Activated naive CD8-positive, alpha-beta T cell (primary cell): ENCODE data around the gene ZC2HC1C.
A peak's percentile ranks its signal among the peaks of the same experiment; 100 is the strongest.
"Not testable (repeated sequence)": the region's sequence is repeated elsewhere in the genome, so short reads cannot be mapped to it uniquely, and the experiment has no call there.

Experiments
- H3K27ac Mint-ChIP-seq: one replicate; pipeline ENCODE4 v1.8.0; 2021; ENCODE audit warnings: mixed read lengths
- H3K27me3 Mint-ChIP-seq: one replicate; pipeline ENCODE4 v1.8.0; 2021; ENCODE audit warnings: mixed read lengths
- H3K36me3 Mint-ChIP-seq: one replicate; pipeline ENCODE4 v1.8.0; 2021; ENCODE audit warnings: mixed read lengths
- H3K4me1 Mint-ChIP-seq: one replicate; pipeline ENCODE4 v1.8.0; 2021; ENCODE audit warnings: low read depth, mixed read lengths
- H3K4me3 Mint-ChIP-seq: one replicate; pipeline ENCODE4 v1.8.0; 2021; ENCODE audit warnings: mild to moderate bottlenecking, mixed read lengths
- H3K9me3 Mint-ChIP-seq: one replicate; pipeline ENCODE4 v1.8.0; 2021; ENCODE audit warnings: low read depth, mixed read lengths

ZC2HC1C gene

DNA sequence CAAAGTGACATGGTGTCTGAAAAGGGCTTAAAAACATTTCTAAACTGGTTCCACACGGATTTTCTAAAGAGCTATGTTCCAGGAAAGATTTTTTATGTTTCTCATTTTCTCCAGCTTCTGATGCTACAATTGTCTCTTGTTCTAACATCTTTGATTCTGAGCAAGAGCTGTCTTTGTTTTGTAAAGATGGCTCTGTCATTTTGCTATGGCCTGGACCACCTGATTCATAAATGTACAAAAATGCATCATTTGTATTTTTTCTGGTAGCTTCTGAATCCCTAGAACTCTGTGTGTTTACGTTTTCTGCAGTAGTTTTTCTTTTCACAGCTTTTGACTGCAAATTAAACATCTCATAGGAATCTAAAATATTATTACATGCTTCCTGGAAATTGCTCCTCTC lies 21.3 kb upstream of the ZC2HC1C start:
- H3K4me1 Mint-ChIP-seq = peaks cover 74% of the 10 kb centered on the region
- H3K9me3 Mint-ChIP-seq = no peaks in the 10 kb centered on the region
- no peak overlapping the region for H3K27ac Mint-ChIP-seq
- no peak overlapping the region for H3K4me3 Mint-ChIP-seq
- H3K27me3 Mint-ChIP-seq = no peaks in the 10 kb centered on the region
- peaks cover 29% of the 10 kb centered on the region for H3K36me3 Mint-ChIP-seq

GRCh38 chr14:75049136-75049535 lies 20.3 kb upstream of the ZC2HC1C start:
- Mint-ChIP-seq H3K36me3 (peaks cover 26% of the 10 kb centered on the region), H3K4me1 (peaks cover 68% of the 10 kb centered on the region), H3K9me3 (no peaks in the 10 kb centered on the region), H3K27ac (no peak overlapping the region), H3K27me3 (no peaks in the 10 kb centered on the region), H3K4me3 (no peak overlapping the region)

- Mint-ChIP-seq H3K9me3 (no peaks in the 10 kb centered on the region), H3K27ac (no peak overlapping the region), H3K36me3 (peaks cover 27% of the 10 kb centered on the region), H3K27me3 (no peaks in the 10 kb centered on the region), H3K4me3 (peak overlapping the region; percentile 86), H3K4me1 (peaks cover 62% of the 10 kb centered on the region)
Measured at GRCh38 chr14:75049731-75050201, 19.7 kb upstream of the ZC2HC1C start.

- Mint-ChIP-seq H3K9me3 (no peaks in the 10 kb centered on the region), H3K4me1 (peaks cover 53% of the 10 kb centered on the region), H3K36me3 (peaks cover 30% of the 10 kb centered on the region), H3K27ac (peak within 1 kb of the TSS; percentile 95), H3K27me3 (no peaks in the 10 kb centered on the region), H3K4me3 (peak within 1 kb of the TSS; percentile 92)
Measured at GRCh38 chr14:75050852-75051555, 18.4 kb upstream of the ZC2HC1C start, which contains the start of gene MLH3. Gene MLH3 (minus strand): TSS chr14:75051467. CDS start chr14:75049655, 1,812 bp downstream.

GRCh38 chr14:75051556-75051899 lies 17.9 kb upstream of the ZC2HC1C start:
- Mint-ChIP-seq H3K4me1 (peaks cover 48% of the 10 kb centered on the region), H3K27ac (peak overlapping the region; percentile 95), H3K4me3 (peak overlapping the region; percentile 92), H3K9me3 (no peaks in the 10 kb centered on the region), H3K36me3 (peaks cover 28% of the 10 kb centered on the region), H3K27me3 (no peaks in the 10 kb centered on the region)

GRCh38 chr14:75053396-75054291 lies 15.8 kb upstream of the ZC2HC1C start:
- peaks cover 13% of the 10 kb centered on the region for H3K36me3 Mint-ChIP-seq
- H3K27ac Mint-ChIP-seq = no peak overlapping the region
- no peaks in the 10 kb centered on the region for H3K27me3 Mint-ChIP-seq
- no peak overlapping the region for H3K4me3 Mint-ChIP-seq
- H3K9me3 Mint-ChIP-seq = no peaks in the 10 kb centered on the region
- H3K4me1 Mint-ChIP-seq = peaks cover 32% of the 10 kb centered on the region

DNA sequence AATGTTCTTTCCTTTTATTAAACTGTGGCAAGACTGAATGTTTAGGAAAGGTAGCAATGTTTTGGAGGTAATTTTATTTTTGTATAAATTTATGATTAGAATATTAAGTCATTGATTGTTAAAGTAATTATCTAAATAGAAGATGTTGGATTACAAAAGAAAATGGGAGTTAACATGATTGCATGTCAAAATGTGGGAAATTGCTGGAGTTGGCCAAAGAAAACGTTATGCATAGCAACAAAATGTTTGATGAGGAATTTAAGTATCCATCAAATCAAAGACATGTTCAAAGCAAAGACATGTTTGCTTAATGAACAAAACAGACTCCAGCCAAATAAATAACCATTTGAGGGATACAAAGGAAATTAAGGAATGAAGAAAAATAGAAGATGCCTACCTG lies 15.0 kb upstream of the ZC2HC1C start:
- Mint-ChIP-seq H3K4me3 (no peak overlapping the region), H3K4me1 (peaks cover 26% of the 10 kb centered on the region), H3K9me3 (no peaks in the 10 kb centered on the region), H3K27ac (no peak overlapping the region), H3K36me3 (peaks cover 11% of the 10 kb centered on the region), H3K27me3 (no peaks in the 10 kb centered on the region)

GRCh38 chr14:75059642-75060041 lies 9.8 kb upstream of the ZC2HC1C start:
- H3K27me3 Mint-ChIP-seq = no peaks in the 10 kb centered on the region
- peaks cover 25% of the 10 kb centered on the region for H3K4me1 Mint-ChIP-seq
- H3K36me3 Mint-ChIP-seq = peaks cover 11% of the 10 kb centered on the region
- no peak overlapping the region for H3K27ac Mint-ChIP-seq
- H3K4me3 Mint-ChIP-seq = no peak overlapping the region
- H3K9me3 Mint-ChIP-seq = no peaks in the 10 kb centered on the region

GRCh38 chr14:75060420-75060819 lies 9.0 kb upstream of the ZC2HC1C start:
- Mint-ChIP-seq H3K9me3 (no peaks in the 10 kb centered on the region), H3K36me3 (peaks cover 10% of the 10 kb centered on the region), H3K4me1 (peaks cover 29% of the 10 kb centered on the region), H3K27me3 (no peaks in the 10 kb centered on the region), H3K27ac (no peak overlapping the region), H3K4me3 (no peak overlapping the region)

GRCh38 chr14:75063013-75063412 lies 6.4 kb upstream of the ZC2HC1C start:
- Mint-ChIP-seq H3K4me3 (peak overlapping the region; percentile 100), H3K36me3 (peaks cover 6% of the 10 kb centered on the region), H3K4me1 (peaks cover 28% of the 10 kb centered on the region), H3K27ac (peak overlapping the region; percentile 97), H3K9me3 (no peaks in the 10 kb centered on the region), H3K27me3 (no peaks in the 10 kb centered on the region)

GRCh38 chr14:75063491-75064204 lies 5.8 kb upstream of the ZC2HC1C start, which contains the start of gene ACYP1:
Gene ACYP1 (minus strand): TSS chr14:75064024. CDS start chr14:75063553, 471 bp downstream.
- Mint-ChIP-seq H3K4me1 (peaks cover 28% of the 10 kb centered on the region), H3K36me3 (peaks cover 6% of the 10 kb centered on the region), H3K9me3 (no peaks in the 10 kb centered on the region), H3K4me3 (peak within 1 kb of the TSS; percentile 100), H3K27me3 (no peaks in the 10 kb centered on the region), H3K27ac (peak within 1 kb of the TSS; percentile 97)

DNA sequence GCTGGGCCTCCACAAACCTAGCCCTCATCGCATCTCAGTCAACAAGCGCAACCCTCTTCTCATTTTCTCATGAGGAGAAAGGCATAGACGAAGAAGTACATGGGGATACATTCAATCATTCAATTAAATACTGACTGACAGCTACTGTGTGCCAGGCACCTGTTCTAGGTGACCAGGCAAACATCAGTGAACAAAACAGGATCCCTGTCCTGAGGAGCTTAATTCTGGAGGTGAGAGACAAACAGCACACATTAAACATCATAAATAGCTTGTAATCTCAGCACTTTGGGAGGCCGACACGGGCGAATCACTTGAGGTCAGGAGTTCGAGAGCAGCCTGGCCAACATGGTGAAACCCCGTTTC lies 5.3 kb upstream of the ZC2HC1C start:
- Mint-ChIP-seq H3K27ac (peak overlapping the region; percentile 97), H3K27me3 (no peaks in the 10 kb centered on the region), H3K9me3 (no peaks in the 10 kb centered on the region), H3K4me1 (peaks cover 28% of the 10 kb centered on the region), H3K36me3 (peaks cover 6% of the 10 kb centered on the region), H3K4me3 (peak overlapping the region; percentile 100)

DNA sequence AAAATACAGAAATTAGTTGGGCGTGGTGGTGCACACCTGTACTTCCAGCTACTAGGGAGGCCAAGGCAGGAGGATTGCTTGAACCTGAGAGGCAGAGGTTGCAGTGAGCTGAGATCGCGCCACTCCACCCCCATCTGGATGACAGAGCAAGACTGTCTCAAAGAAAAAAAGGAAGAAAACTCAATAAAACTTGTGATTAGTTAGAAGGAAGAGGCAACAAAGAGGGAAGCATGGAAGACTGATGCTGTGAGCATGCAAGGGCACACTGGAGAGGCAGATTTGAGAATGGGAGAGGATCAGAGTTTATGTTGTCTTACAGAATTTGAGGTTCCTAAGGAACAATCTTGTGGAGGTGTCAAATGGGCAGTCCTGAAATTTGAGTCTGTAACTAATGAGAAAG lies 2.8 kb upstream of the ZC2HC1C start:
- Mint-ChIP-seq H3K4me3 (no peak overlapping the region), H3K27me3 (no peaks in the 10 kb centered on the region), H3K9me3 (no peaks in the 10 kb centered on the region), H3K36me3 (no peaks in the 10 kb centered on the region), H3K4me1 (peaks cover 21% of the 10 kb centered on the region), H3K27ac (no peak overlapping the region)

GRCh38 chr14:75067212-75067611 lies 2.2 kb upstream of the ZC2HC1C start:
- Mint-ChIP-seq H3K4me1 (peaks cover 21% of the 10 kb centered on the region), H3K4me3 (no peak overlapping the region), H3K9me3 (no peaks in the 10 kb centered on the region), H3K27ac (no peak overlapping the region), H3K27me3 (no peaks in the 10 kb centered on the region), H3K36me3 (no peaks in the 10 kb centered on the region)

DNA sequence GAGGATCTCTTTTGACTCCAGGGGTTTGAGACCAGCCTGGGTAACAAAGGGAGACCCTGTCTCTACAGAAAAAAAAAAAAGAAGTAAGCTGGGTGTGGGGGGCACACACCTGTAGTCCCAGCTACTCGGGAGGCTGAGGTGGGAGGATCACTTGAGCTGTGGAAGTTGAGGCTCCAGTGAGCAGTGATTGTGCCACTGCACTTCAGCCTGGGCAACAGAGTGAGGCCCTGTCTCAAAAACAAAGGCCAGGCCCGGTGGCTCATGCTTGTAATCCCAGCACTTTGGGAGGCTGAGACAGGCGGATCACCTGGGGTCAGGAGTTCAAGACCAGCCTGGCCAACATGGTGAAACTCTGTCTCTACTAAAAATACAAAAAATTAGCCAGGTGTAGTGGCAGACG lies 1.7 kb upstream of the ZC2HC1C start:
- H3K27me3 Mint-ChIP-seq, H3K4me3 Mint-ChIP-seq, H3K9me3 Mint-ChIP-seq, H3K27ac Mint-ChIP-seq, H3K36me3 Mint-ChIP-seq: not testable (repeated sequence)
- H3K4me1 Mint-ChIP-seq = peaks cover 21% of the 10 kb centered on the region
